HG03139 (cell line): ENCODE results near the gene CDCP1.
A peak's percentile ranks its signal among the peaks of the same experiment; 100 is the strongest.
"Not testable (repeated sequence)": the region's sequence is repeated elsewhere in the genome, so short reads cannot be mapped to it uniquely, and the experiment has no call there.

ENCODE experiments used
- ATAC-seq: cut with Tn5 transposase; IDR thresholded peaks from one replicate; pipeline ENCODE4 v1.9.1; 2021; ENCODE audit not compliant: unreplicated experiment

The CDCP1 gene

GRCh38 chr3:45173776-45174175, 27.6 kb upstream of the CDCP1 start:
- no peak for ATAC-seq

- ATAC-seq: no peak
Observed at GRCh38 chr3:45171283-45171682, 25.1 kb upstream of the CDCP1 start.

- no peak for ATAC-seq
Observed at GRCh38 chr3:45170096-45170495, 23.9 kb upstream of the CDCP1 start.

GRCh38 chr3:45169125-45169904, 23.1 kb upstream of the CDCP1 start:
- no peak for ATAC-seq

- no peak for ATAC-seq
Observed at GRCh38 chr3:45168451-45168850, 22.3 kb upstream of the CDCP1 start.

GRCh38 chr3:45167011-45167911, 21.1 kb upstream of the CDCP1 start:
- peak; percentile 74 for ATAC-seq

GRCh38 chr3:45166321-45166879, 20.2 kb upstream of the CDCP1 start:
- no peak for ATAC-seq

GRCh38 chr3:45165497-45166283, 19.5 kb upstream of the CDCP1 start:
- ATAC-seq: no peak

- no peak for ATAC-seq
Observed at GRCh38 chr3:45164056-45164455, 17.9 kb upstream of the CDCP1 start.

GRCh38 chr3:45163481-45163880, 17.3 kb upstream of the CDCP1 start:
- ATAC-seq: no peak

GRCh38 chr3:45154641-45155147, 8.5 kb upstream of the CDCP1 start:
- no peak for ATAC-seq

- ATAC-seq: no peak
Observed at GRCh38 chr3:45153658-45154437, 7.7 kb upstream of the CDCP1 start.

- no peak for ATAC-seq
Observed at GRCh38 chr3:45152307-45152706, 6.1 kb upstream of the CDCP1 start.

GRCh38 chr3:45151100-45151499, 4.9 kb upstream of the CDCP1 start:
- no peak for ATAC-seq

- no peak for ATAC-seq
Observed at GRCh38 chr3:45148921-45149320, 2.7 kb upstream of the CDCP1 start.

- ATAC-seq: no peak
Observed at GRCh38 chr3:45145223-45145622, 955 bp downstream of the CDCP1 start.

- no peak for ATAC-seq
Observed at GRCh38 chr3:45143673-45144671, 2.2 kb downstream of the CDCP1 start.

- not testable (repeated sequence) for ATAC-seq
Observed at GRCh38 chr3:45140770-45141155, 5.4 kb downstream of the CDCP1 start.
